ENCODE measurements around the gene ATP1B3. TPM values are rescaled to one million over a fixed set of nuclear protein-coding genes. Genes with fewer than 3 reads are reported as not detected.

ATP1B3 gene
- total and polyA plus RNA-seq, 2 of the 13 experiments (the other 11 are each of a cell fraction or from before 2014, with no cell fraction given), result 84.3 to 93.6 TPM

DNA sequence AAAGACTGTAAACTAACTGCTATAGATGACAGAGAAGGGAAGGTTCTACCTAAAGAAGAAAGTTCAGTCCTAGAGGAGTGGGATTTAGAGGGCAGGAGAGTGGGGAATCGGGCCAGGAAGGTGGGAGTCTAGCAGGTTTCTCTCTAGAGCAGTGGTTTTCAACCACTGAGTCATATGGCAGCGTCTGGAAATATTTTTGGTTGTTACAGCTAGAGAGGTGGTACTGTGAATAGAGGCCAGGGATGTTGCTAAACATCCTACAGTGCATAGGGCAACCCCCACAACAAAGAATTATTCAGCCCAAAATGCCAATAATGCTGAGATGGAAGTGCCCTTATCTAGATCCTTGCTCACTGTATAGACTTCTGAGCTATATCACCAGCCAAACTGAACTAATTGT is 28.7 kb downstream of the ATP1B3 start (continued):
- TF ChIP-seq, protein P1, sequence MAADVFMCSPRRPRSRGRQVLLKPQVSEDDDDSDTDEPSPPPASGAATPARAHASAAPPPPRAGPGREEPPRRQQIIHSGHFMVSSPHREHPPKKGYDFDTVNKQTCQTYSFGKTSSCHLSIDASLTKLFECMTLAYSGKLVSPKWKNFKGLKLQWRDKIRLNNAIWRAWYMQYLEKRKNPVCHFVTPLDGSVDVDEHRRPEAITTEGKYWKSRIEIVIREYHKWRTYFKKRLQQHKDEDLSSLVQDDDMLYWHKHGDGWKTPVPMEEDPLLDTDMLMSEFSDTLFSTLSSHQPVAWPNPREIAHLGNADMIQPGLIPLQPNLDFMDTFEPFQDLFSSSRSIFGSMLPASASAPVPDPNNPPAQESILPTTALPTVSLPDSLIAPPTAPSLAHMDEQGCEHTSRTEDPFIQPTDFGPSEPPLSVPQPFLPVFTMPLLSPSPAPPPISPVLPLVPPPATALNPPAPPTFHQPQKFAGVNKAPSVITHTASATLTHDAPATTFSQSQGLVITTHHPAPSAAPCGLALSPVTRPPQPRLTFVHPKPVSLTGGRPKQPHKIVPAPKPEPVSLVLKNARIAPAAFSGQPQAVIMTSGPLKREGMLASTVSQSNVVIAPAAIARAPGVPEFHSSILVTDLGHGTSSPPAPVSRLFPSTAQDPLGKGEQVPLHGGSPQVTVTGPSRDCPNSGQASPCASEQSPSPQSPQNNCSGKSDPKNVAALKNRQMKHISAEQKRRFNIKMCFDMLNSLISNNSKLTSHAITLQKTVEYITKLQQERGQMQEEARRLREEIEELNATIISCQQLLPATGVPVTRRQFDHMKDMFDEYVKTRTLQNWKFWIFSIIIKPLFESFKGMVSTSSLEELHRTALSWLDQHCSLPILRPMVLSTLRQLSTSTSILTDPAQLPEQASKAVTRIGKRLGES (CRISPR knock-in tag; IDR thresholded peaks at IDR 0.05; ENCODE audit: borderline replicate concordance), result no peak
- TF ChIP-seq, protein P2, sequence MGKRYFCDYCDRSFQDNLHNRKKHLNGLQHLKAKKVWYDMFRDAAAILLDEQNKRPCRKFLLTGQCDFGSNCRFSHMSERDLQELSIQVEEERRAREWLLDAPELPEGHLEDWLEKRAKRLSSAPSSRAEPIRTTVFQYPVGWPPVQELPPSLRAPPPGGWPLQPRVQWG (CRISPR knock-in tag; IDR thresholded peaks at IDR 0.05; ENCODE audit: borderline replicate concordance, low read depth), result no peak
- no peak for TF ChIP-seq ZBTB42 (CRISPR knock-in tag; IDR thresholded peaks at IDR 0.05)
- no peak for TF ChIP-seq ZNF12 (CRISPR knock-in tag; IDR thresholded peaks at IDR 0.05)
- TF ChIP-seq TCF7L2 (IDR thresholded peaks at IDR 0.05; ENCODE audit: low read depth, low read length), result no peak
- TF ChIP-seq, protein P3, sequence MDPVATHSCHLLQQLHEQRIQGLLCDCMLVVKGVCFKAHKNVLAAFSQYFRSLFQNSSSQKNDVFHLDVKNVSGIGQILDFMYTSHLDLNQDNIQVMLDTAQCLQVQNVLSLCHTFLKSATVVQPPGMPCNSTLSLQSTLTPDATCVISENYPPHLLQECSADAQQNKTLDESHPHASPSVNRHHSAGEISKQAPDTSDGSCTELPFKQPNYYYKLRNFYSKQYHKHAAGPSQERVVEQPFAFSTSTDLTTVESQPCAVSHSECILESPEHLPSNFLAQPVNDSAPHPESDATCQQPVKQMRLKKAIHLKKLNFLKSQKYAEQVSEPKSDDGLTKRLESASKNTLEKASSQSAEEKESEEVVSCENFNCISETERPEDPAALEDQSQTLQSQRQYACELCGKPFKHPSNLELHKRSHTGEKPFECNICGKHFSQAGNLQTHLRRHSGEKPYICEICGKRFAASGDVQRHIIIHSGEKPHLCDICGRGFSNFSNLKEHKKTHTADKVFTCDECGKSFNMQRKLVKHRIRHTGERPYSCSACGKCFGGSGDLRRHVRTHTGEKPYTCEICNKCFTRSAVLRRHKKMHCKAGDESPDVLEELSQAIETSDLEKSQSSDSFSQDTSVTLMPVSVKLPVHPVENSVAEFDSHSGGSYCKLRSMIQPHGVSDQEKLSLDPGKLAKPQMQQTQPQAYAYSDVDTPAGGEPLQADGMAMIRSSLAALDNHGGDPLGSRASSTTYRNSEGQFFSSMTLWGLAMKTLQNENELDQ (CRISPR knock-in tag; IDR thresholded peaks at IDR 0.05; ENCODE audit: borderline replicate concordance), result no peak
- TF ChIP-seq EEA1 (CRISPR knock-in tag; IDR thresholded peaks at IDR 0.05; ENCODE audit: borderline replicate concordance), result no peak
- no peak for TF ChIP-seq SMAD9 (CRISPR knock-in tag; IDR thresholded peaks at IDR 0.05)
- no peak for TF ChIP-seq ZKSCAN5 (CRISPR knock-in tag; IDR thresholded peaks at IDR 0.05)
- TF ChIP-seq KDM3A (CRISPR knock-in tag; IDR thresholded peaks at IDR 0.05; ENCODE audit: low read depth), result no peak
- no peak for TF ChIP-seq TBX2 (CRISPR knock-in tag; IDR thresholded peaks at IDR 0.05; ENCODE audit: borderline replicate concordance)
- TF ChIP-seq, protein P4, sequence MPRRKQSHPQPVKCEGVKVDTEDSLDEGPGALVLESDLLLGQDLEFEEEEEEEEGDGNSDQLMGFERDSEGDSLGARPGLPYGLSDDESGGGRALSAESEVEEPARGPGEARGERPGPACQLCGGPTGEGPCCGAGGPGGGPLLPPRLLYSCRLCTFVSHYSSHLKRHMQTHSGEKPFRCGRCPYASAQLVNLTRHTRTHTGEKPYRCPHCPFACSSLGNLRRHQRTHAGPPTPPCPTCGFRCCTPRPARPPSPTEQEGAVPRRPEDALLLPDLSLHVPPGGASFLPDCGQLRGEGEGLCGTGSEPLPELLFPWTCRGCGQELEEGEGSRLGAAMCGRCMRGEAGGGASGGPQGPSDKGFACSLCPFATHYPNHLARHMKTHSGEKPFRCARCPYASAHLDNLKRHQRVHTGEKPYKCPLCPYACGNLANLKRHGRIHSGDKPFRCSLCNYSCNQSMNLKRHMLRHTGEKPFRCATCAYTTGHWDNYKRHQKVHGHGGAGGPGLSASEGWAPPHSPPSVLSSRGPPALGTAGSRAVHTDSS (CRISPR knock-in tag; conservative IDR thresholded peaks at IDR 0.05), result no peak
- TF ChIP-seq MBNL3 (CRISPR knock-in tag; conservative IDR thresholded peaks at IDR 0.05), result no peak
- TF ChIP-seq SNAI1 (CRISPR knock-in tag; IDR thresholded peaks at IDR 0.05; ENCODE audit: borderline replicate concordance), result no peak

All from HepG2 (cell line).